Endodermal cell (in vitro differentiated cells): ENCODE results near the gene MX1. TPM values are rescaled to one million over a fixed set of nuclear protein-coding genes. Genes with fewer than 3 reads are reported as not detected.

ENCODE experiments used
- DNase-seq: peaks from one replicate; pipeline ENCODE4 v3.0.0-alpha.2; 2017
- H3K27ac ChIP-seq: 2 replicates; pipeline ENCODE4 v1.5.1; 2013; ENCODE audit warnings: mild to moderate bottlenecking, low read depth, low read length, moderate library complexity
- H3K27me3 ChIP-seq: 2 replicates; pipeline ENCODE4 v1.6.1; 2013; ENCODE audit warnings: mild to moderate bottlenecking, low read length, moderate library complexity; ENCODE audit not compliant: insufficient read depth, control insufficient read depth, poor library complexity, severe bottlenecking
- H3K36me3 ChIP-seq: 2 replicates; pipeline ENCODE4 v1.7.0; 2013; ENCODE audit warnings: mild to moderate bottlenecking, low read length, moderate library complexity; ENCODE audit not compliant: control insufficient read depth, insufficient read depth
- H3K4me1 ChIP-seq: one replicate; pipeline ENCODE4 v1.7.0; 2013; ENCODE audit warnings: low read length; ENCODE audit not compliant: control insufficient read depth, insufficient read depth
- H3K4me3 ChIP-seq: 2 replicates; pipeline ENCODE4 v1.5.1; 2013; ENCODE audit warnings: mild to moderate bottlenecking, low read length, moderate library complexity
- H3K9ac ChIP-seq: 2 replicates; pipeline ENCODE4 v1.6.1; 2013; ENCODE audit warnings: mild to moderate bottlenecking, low read length, moderate library complexity; ENCODE audit not compliant: poor library complexity, severe bottlenecking; ENCODE audit errors: extremely low read depth
- H3K9me3 ChIP-seq: 2 replicates; pipeline ENCODE4 v1.6.1; 2013; ENCODE audit warnings: mild to moderate bottlenecking, low read length, moderate library complexity; ENCODE audit not compliant: control insufficient read depth
- H3K27ac Mint-ChIP-seq: 2 replicates; pipeline ENCODE4 v1.8.0; 2020; ENCODE audit warnings: mixed read lengths
- H3K27me3 Mint-ChIP-seq: 2 replicates; pipeline ENCODE4 v1.8.0; 2021; ENCODE audit warnings: mild to moderate bottlenecking, mixed read lengths; ENCODE audit not compliant: insufficient read depth
- H3K36me3 Mint-ChIP-seq: 2 replicates; pipeline ENCODE4 v1.8.0; 2020; ENCODE audit warnings: low read depth, mixed read lengths
- H3K4me1 Mint-ChIP-seq: 2 replicates; pipeline ENCODE4 v1.8.0; 2020; ENCODE audit warnings: mixed read lengths
- H3K4me3 Mint-ChIP-seq: 2 replicates; pipeline ENCODE4 v1.8.0; 2020; ENCODE audit warnings: mild to moderate bottlenecking, moderate library complexity, mixed read lengths
- H3K9me3 Mint-ChIP-seq: 2 replicates; pipeline ENCODE4 v1.8.0; 2020; ENCODE audit warnings: mild to moderate bottlenecking, mixed read lengths
- WGBS, 2 experiments: methylation state at CpG; one replicate each; pipeline versions ENCODE4 v1.1.5 to v1.1.7; 2013; ENCODE audit warnings: missing lambda C conversion rate in 2 of 2, mixed read lengths in 1 of 2; ENCODE audit not compliant: insufficient coverage in 1 of 2, insufficient read length in 1 of 2; 5-methylcytosine and 5-hydroxymethylcytosine counted together
- total RNA-seq, 2 donors: library from RNA; stranded (reverse); fragmentation: NEBNext Ultra II Directional in 1 of 2; extraction: Animal tissue kit (Norgen Biotek cat#: 25700) in 1 of 2; gene quantifications; 2 replicates in 1 of 2; 3 replicates in 1 of 2; pipeline ENCODE4 v1.2.1, GENCODE V29; 2021
- TF ChIP-seq, protein P1 (sequence below): fragments of 200-600 bp; sonication (generic); conservative IDR thresholded peaks from 2 replicates; pipeline ENCODE4 v1.5.0; 2021; ENCODE audit warnings: antibody characterized with exemption, mild to moderate bottlenecking

The MX1 gene
- total RNA-seq, 2 donors from 2014 or later = 0.42 to 0.84 TPM

DNA sequence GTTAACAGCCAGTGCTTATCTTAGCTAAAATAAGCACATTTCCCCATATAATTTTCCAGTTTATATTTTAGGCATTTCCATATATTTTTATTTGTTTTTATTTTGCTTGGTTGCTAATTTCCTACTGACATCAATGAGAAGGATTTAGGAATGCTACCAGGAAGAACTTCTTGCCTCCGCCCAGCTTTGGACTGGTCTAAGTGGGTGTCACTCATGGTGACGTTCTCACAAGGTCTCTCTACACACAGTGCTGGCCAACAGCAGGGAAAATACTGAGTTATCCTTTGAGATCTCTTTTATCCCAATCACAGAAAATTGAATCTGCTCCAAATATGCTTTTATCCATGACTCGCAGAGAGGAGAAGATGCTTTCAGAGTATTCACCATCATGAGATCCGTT is 13.2 kb downstream of the MX1 start:
- H3K27me3 ChIP-seq = no peaks in the 10 kb centered on the region
- no peaks in the 10 kb centered on the region for H3K27me3 Mint-ChIP-seq
- H3K36me3 ChIP-seq = no peaks in the 10 kb centered on the region
- H3K9me3 ChIP-seq = peaks cover 10% of the 10 kb centered on the region
- 78 to 80% methylated on average over 4 of the region's 4 CpGs for WGBS, 2 experiments
- H3K27ac ChIP-seq = no peak overlapping the region
- H3K4me1 ChIP-seq = no peaks in the 10 kb centered on the region
- H3K4me3 Mint-ChIP-seq = no peak overlapping the region
- no peak for DNase-seq
- H3K9me3 Mint-ChIP-seq = peaks cover 17% of the 10 kb centered on the region
- H3K36me3 Mint-ChIP-seq = no peaks in the 10 kb centered on the region
- H3K4me1 Mint-ChIP-seq = peaks cover 4% of the 10 kb centered on the region
- H3K4me3 ChIP-seq = no peak overlapping the region
- TF ChIP-seq, protein P1, sequence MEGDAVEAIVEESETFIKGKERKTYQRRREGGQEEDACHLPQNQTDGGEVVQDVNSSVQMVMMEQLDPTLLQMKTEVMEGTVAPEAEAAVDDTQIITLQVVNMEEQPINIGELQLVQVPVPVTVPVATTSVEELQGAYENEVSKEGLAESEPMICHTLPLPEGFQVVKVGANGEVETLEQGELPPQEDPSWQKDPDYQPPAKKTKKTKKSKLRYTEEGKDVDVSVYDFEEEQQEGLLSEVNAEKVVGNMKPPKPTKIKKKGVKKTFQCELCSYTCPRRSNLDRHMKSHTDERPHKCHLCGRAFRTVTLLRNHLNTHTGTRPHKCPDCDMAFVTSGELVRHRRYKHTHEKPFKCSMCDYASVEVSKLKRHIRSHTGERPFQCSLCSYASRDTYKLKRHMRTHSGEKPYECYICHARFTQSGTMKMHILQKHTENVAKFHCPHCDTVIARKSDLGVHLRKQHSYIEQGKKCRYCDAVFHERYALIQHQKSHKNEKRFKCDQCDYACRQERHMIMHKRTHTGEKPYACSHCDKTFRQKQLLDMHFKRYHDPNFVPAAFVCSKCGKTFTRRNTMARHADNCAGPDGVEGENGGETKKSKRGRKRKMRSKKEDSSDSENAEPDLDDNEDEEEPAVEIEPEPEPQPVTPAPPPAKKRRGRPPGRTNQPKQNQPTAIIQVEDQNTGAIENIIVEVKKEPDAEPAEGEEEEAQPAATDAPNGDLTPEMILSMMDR = no peak
- no peak overlapping the region for H3K9ac ChIP-seq
- H3K27ac Mint-ChIP-seq = no peak overlapping the region

DNA sequence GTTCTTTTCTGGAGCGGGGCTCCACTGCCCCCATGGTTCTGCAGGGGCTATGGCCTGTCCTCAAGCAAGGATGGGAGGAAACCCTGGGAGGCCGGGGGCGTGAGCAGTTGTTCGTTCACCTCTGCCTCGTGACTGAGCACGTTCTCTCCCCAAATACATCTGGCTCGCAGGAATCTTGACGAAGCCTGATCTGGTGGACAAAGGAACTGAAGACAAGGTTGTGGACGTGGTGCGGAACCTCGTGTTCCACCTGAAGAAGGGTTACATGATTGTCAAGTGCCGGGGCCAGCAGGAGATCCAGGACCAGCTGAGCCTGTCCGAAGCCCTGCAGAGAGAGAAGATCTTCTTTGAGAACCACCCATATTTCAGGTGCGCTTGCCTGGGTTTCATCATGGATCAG is 15.5 kb downstream of the MX1 start:
- no peak overlapping the region for H3K27ac Mint-ChIP-seq

DNA sequence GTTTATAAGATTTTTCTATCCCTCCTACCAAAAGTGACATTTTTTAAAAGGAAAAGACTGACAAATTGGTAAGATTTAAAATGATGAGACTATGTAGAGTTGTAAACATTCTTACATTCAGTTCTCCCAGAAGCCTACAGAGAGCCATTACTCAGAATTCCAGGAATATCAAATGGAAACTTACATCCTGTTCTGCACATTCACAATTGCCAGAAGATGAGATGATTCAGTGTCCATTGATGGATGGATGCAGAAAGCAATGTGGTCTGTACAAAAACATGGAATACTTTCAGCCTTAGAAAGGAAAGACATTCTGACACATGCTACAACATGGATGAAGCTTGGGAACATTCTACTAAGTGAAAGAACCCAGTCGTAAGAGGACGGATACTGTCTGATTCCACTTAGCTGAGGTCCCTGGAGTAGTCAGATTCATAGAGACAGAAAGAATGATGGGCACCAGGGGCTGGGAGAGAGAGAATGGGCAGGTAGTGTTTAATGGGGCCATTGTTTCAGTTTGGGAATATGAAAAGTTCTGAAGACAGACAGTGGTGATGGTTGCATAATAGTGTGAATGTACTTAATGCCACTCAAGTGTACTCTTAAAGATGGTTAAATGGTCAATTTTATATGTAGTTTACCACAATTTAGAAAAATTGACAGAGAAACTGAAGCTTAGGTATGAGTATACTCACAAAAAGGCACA is 16.6 kb downstream of the MX1 start:
- H3K27me3 Mint-ChIP-seq = no peaks in the 10 kb centered on the region

More for the DNA sequence above, 15.5 kb downstream of the MX1 start:
- Histone ChIP-seq H3K4me1 (no peaks in the 10 kb centered on the region), H3K27ac (no peak overlapping the region), H3K4me3 (no peak overlapping the region), H3K27me3 (no peaks in the 10 kb centered on the region), H3K36me3 (no peaks in the 10 kb centered on the region), H3K9me3 (no peaks in the 10 kb centered on the region), H3K9ac (no peak overlapping the region)
- Mint-ChIP-seq H3K4me3 (no peak overlapping the region), H3K36me3 (no peaks in the 10 kb centered on the region), H3K27me3 (no peaks in the 10 kb centered on the region), H3K4me1 (peaks cover 4% of the 10 kb centered on the region), H3K9me3 (no peaks in the 10 kb centered on the region)
- WGBS, 2 experiments = 93 to 95% methylated on average over 14 of the region's 14 CpGs
- no peak for DNase-seq
- TF ChIP-seq, protein P1 = no peak

More for the DNA sequence above, 16.6 kb downstream of the MX1 start:
- Histone ChIP-seq H3K9ac (no peak overlapping the region), H3K4me1 (no peaks in the 10 kb centered on the region), H3K27ac (no peak overlapping the region), H3K27me3 (no peaks in the 10 kb centered on the region), H3K36me3 (no peaks in the 10 kb centered on the region), H3K9me3 (no peaks in the 10 kb centered on the region), H3K4me3 (no peak overlapping the region)
- H3K27ac Mint-ChIP-seq = no peak overlapping the region
- DNase-seq = no peak
- WGBS, 2 experiments = 78 to 90% methylated on average over 2 of the region's 2 CpGs
- peaks cover 3% of the 10 kb centered on the region for H3K4me1 Mint-ChIP-seq
- TF ChIP-seq, protein P1 = no peak
- H3K36me3 Mint-ChIP-seq = no peaks in the 10 kb centered on the region
- H3K4me3 Mint-ChIP-seq = no peak overlapping the region
- no peaks in the 10 kb centered on the region for H3K9me3 Mint-ChIP-seq
